Adipocyte (in vitro differentiated cells): ENCODE measurements around the gene HUNK.
"Not testable (repeated sequence)": the region's sequence is repeated elsewhere in the genome, so short reads cannot be mapped to it uniquely, and the experiment has no call there.

Experiments used
- DNase-seq: peaks from one replicate; pipeline ENCODE4 v3.0.0-alpha.2; 2015; ENCODE audit warnings: low read depth
- H3K27me3 ChIP-seq: replicated peaks from 2 replicates; pipeline ENCODE4 v1.7.0; 2013; ENCODE audit warnings: mild to moderate bottlenecking, low read length, moderate library complexity; ENCODE audit not compliant: control insufficient read depth, insufficient read depth
- H3K36me3 ChIP-seq: 2 replicates; pipeline ENCODE4 v1.7.0; 2013; ENCODE audit warnings: low read length, mild to moderate bottlenecking, moderate library complexity; ENCODE audit not compliant: control insufficient read depth, insufficient read depth, severe bottlenecking
- H3K4me1 ChIP-seq: 2 replicates; pipeline ENCODE4 v1.7.0; 2013; ENCODE audit warnings: mild to moderate bottlenecking, low read length, moderate library complexity; ENCODE audit not compliant: control insufficient read depth, insufficient read depth
- H3K4me3 ChIP-seq: 2 replicates; pipeline ENCODE4 v1.7.0; 2013; ENCODE audit warnings: mild to moderate bottlenecking, low read length, moderate library complexity
- H3K9ac ChIP-seq: 2 replicates; pipeline ENCODE4 v1.7.0; 2013; ENCODE audit warnings: mild to moderate bottlenecking, low read length, moderate library complexity
- H3K9me3 ChIP-seq: 2 replicates; pipeline ENCODE4 v1.7.0; 2013; ENCODE audit warnings: mild to moderate bottlenecking, low read length, moderate library complexity; ENCODE audit not compliant: control insufficient read depth

HUNK gene

GRCh38 chr21:31871371-31871770, 1.4 kb upstream of the HUNK start:
- peaks cover 33% of the 10 kb centered on the region for H3K27me3 ChIP-seq

DNA sequence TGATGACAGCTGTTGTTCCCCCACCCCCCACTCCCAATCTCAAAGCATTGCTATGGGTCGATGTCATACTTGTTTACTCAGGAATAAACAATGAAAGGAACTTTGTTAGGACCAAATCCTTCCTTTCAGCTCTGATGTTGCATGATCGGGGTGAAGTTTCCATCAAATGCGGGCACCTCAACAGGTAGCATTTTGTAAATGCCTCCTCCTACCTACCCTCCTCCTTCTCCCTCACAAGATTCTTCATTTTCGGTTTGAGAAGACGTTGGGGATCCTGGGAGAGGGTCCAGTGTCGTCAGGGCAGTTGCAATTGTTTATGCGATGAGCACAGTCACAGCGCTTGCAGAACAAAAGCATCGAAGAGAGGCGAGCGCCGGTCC, 758 bp upstream of the HUNK start:
- H3K4me1 ChIP-seq = peaks cover 9% of the 10 kb centered on the region
- peak overlapping the region; percentile 74 for H3K4me3 ChIP-seq
- no peak for DNase-seq
- no peak overlapping the region for H3K9ac ChIP-seq
- no peaks in the 10 kb centered on the region for H3K36me3 ChIP-seq
- H3K27me3 ChIP-seq = peaks cover 33% of the 10 kb centered on the region
- no peaks in the 10 kb centered on the region for H3K9me3 ChIP-seq

More at GRCh38 chr21:31871371-31871770, 1.4 kb upstream of the HUNK start:
- not testable (repeated sequence) for H3K36me3 ChIP-seq, H3K4me3 ChIP-seq, H3K9ac ChIP-seq, H3K4me1 ChIP-seq, DNase-seq, H3K9me3 ChIP-seq

DNA sequence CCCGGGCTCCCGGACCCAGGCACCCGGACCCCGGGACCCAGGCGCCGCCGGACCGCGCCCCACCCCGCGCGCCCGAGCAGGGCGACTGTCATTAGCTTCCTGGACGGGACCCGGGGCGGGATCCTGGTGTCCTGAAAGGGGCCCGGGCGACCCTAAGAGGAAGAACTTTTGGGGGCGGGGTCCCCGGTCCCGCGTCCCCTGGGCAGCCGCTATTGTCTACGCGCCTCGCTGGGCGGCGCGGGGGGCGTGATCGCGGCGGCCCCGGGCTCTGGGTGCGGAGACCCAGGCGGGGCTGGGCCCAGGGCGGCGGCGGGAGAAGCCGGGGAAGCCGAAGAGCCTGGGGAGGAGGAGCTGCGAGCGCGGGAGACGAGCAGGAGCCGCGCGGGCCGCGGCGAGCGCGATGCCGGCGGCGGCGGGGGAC, 465 bp downstream of the HUNK start:
- Histone ChIP-seq H3K4me1 (peaks cover 9% of the 10 kb centered on the region), H3K4me3 (peak overlapping the region; percentile 74), H3K27me3 (peaks cover 33% of the 10 kb centered on the region), H3K9me3 (no peaks in the 10 kb centered on the region), H3K36me3 (no peaks in the 10 kb centered on the region), H3K9ac (no peak overlapping the region)
- DNase-seq = peak; percentile 56

- peak; percentile 70 for DNase-seq
- H3K27me3 ChIP-seq = peaks cover 29% of the 10 kb centered on the region
- peaks cover 9% of the 10 kb centered on the region for H3K4me1 ChIP-seq
Observed at GRCh38 chr21:31873696-31874599, 1.1 kb downstream of the HUNK start.

DNA sequence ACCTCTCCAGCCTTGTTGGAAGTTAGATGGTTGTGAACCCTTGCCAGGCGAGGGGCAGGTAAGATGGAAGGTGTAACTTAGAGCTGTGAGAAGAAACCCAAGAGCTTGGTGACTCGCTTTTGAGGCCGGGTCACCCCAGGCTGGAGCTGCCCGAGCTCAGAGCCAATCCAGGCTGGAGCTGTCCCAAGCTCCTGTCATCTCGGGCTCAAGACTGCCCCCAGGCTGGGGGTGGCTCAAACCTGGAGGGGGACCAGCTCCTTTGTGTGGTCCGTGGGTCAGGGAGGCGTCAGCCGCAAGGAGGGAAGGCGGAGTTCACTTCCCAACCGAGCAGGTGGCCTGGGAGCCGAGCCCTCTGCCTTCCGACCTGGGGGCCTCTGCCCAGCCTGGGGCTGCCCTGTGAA, 2.0 kb downstream of the HUNK start:
- Histone ChIP-seq H3K27me3 (peaks cover 23% of the 10 kb centered on the region), H3K9ac (no peak overlapping the region), H3K36me3 (no peaks in the 10 kb centered on the region), H3K4me3 (no peak overlapping the region), H3K4me1 (peaks cover 9% of the 10 kb centered on the region), H3K9me3 (no peaks in the 10 kb centered on the region)
- DNase-seq = no peak

More at GRCh38 chr21:31873696-31874599, 1.1 kb downstream of the HUNK start:
- H3K4me3 ChIP-seq = peak overlapping the region; percentile 74
- H3K9ac ChIP-seq = peak overlapping the region; percentile 38
- H3K36me3 ChIP-seq = no peaks in the 10 kb centered on the region
- no peaks in the 10 kb centered on the region for H3K9me3 ChIP-seq

- Histone ChIP-seq H3K36me3 (no peaks in the 10 kb centered on the region), H3K9me3 (no peaks in the 10 kb centered on the region), H3K9ac (no peak overlapping the region), H3K4me1 (peaks cover 9% of the 10 kb centered on the region), H3K27me3 (peaks cover 16% of the 10 kb centered on the region), H3K4me3 (peak overlapping the region; percentile 61)
- DNase-seq = no peak
Observed at GRCh38 chr21:31875496-31876015, 2.7 kb downstream of the HUNK start.

GRCh38 chr21:31877463-31877957, 4.7 kb downstream of the HUNK start:
- H3K4me3 ChIP-seq = no peak overlapping the region
- H3K4me1 ChIP-seq = peaks cover 9% of the 10 kb centered on the region
- no peaks in the 10 kb centered on the region for H3K36me3 ChIP-seq
- peaks cover 6% of the 10 kb centered on the region for H3K27me3 ChIP-seq
- no peaks in the 10 kb centered on the region for H3K9me3 ChIP-seq
- no peak overlapping the region for H3K9ac ChIP-seq
- DNase-seq = no peak

DNA sequence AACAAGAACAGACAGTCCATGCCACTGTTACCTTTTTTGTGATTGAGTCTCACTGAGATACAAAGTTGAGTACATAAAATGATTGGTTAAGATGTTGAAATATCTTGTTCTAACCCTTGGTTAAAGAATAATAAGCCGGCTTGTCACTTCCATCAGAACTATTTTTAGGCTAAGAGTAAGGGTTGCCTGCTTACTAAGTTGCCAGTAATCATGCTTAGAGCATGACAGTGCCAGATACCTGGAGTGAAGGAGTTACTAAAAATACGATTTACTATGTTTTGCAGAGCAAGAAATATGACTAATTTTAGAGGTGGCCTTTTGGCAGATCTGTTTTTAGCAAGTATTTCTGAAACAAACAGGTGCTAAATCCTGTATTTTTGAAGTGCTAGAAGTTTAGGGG, 6.0 kb downstream of the HUNK start:
- Histone ChIP-seq H3K4me1 (peaks cover 9% of the 10 kb centered on the region), H3K9me3 (no peaks in the 10 kb centered on the region), H3K9ac (no peak overlapping the region), H3K4me3 (no peak overlapping the region), H3K36me3 (no peaks in the 10 kb centered on the region), H3K27me3 (peaks cover 6% of the 10 kb centered on the region)
- no peak for DNase-seq

- no peak overlapping the region for H3K4me3 ChIP-seq
- DNase-seq = no peak
- no peaks in the 10 kb centered on the region for H3K36me3 ChIP-seq
- H3K9me3 ChIP-seq = no peaks in the 10 kb centered on the region
- H3K9ac ChIP-seq = no peak overlapping the region
- H3K27me3 ChIP-seq = peaks cover 6% of the 10 kb centered on the region
- peaks cover 9% of the 10 kb centered on the region for H3K4me1 ChIP-seq
Observed at GRCh38 chr21:31879241-31879650, 6.4 kb downstream of the HUNK start.

DNA sequence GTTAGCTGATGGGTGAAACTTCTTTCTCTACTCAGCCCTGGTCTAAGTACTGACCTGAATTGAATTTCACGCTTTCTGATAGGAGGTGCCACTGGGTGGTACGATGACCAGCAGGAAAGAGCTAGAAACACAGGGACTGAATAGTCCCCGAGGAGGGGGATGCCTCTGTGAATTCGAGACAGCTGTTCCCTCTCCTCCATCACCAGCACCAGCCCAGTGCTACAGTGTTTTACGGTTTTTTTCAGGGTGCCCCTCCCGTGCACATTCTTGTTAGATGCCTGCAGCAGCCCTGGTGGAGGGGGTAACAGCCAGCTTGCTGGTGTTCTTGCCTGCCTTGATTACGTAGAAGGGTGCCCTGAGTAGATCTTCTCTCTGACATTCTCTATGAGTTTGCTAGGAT, 7.1 kb downstream of the HUNK start:
- Histone ChIP-seq H3K4me1 (peaks cover 7% of the 10 kb centered on the region), H3K27me3 (peaks cover 6% of the 10 kb centered on the region), H3K9me3 (no peaks in the 10 kb centered on the region), H3K4me3 (no peak overlapping the region), H3K36me3 (no peaks in the 10 kb centered on the region), H3K9ac (no peak overlapping the region)
- DNase-seq = no peak

- H3K9ac ChIP-seq = no peak overlapping the region
- no peaks in the 10 kb centered on the region for H3K9me3 ChIP-seq
- no peaks in the 10 kb centered on the region for H3K4me1 ChIP-seq
- no peak overlapping the region for H3K4me3 ChIP-seq
- peaks cover 6% of the 10 kb centered on the region for H3K27me3 ChIP-seq
- H3K36me3 ChIP-seq = no peaks in the 10 kb centered on the region
- no peak for DNase-seq
Observed at GRCh38 chr21:31880816-31881215, 8.0 kb downstream of the HUNK start.
